Breast epithelium (tissue), 3 donors: ENCODE data around the gene FAM222A.

Experiments
- CTCF ChIP-seq, 3 donors: fragments of 450-650 bp; IDR thresholded peaks; one replicate each; pipeline ENCODE4 v1.5.1; 2016 to 2017; ENCODE audit warnings: antibody characterized with exemption in 3 of 3, mild to moderate bottlenecking in 3 of 3, moderate library complexity in 3 of 3
- POLR2A ChIP-seq: fragments of 450-650 bp; IDR thresholded peaks from one replicate; pipeline ENCODE4 v1.6.1; 2016; ENCODE audit warnings: antibody characterized with exemption, mild to moderate bottlenecking, moderate library complexity
- POLR2AphosphoS5 ChIP-seq, 3 donors: sonication (generic); formaldehyde crosslinking; IDR thresholded peaks; one replicate each; pipeline ENCODE4 v1.6.1; 2017; ENCODE audit warnings: antibody characterized with exemption in 3 of 3

- TF ChIP-seq POLR2AphosphoS5 (IDR thresholded peaks at IDR 0.05) (no peak), CTCF (IDR thresholded peaks at IDR 0.05) (no peak), POLR2A (no peak)
Observed at GRCh38 chr12:109768901-109769670, 55.5 kb downstream of the FAM222A start.
